Skeletal muscle cell (primary cell): ENCODE results near the gene KIF27.
"Not testable (repeated sequence)": the region's sequence is repeated elsewhere in the genome, so short reads cannot be mapped to it uniquely, and the experiment has no call there.

Experiments
- DNase-seq: peaks from one replicate; pipeline ENCODE4 v3.0.0-alpha.2; 2010; ENCODE audit warnings: low read depth
- H3K4me3 ChIP-seq: 2 replicates; pipeline ENCODE4 v1.5.1; 2011; ENCODE audit warnings: low read depth, mild to moderate bottlenecking, control low read depth, low read length, moderate library complexity

KIF27 gene

DNA sequence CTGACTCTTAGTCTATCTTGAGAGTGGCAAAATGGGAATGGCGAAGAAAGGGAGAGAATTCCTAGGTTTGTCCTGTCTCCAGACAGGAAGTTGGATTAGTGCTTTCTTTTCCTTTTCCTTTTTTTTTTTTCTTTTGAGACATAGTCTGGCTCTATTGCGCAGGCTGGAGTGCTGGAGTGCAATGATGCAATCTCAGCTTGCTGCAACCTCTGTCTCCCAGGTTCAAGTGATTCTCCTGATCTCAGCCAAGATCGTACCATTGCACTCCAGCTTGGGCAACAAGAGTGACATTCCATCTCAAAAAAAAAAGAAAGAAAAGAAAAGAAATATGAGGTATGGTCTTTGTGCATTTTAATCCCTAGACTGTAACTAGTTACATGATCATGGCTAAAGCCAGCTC lies 12.6 kb upstream of the KIF27 start:
- DNase-seq, result peak; percentile 72
- H3K4me3 ChIP-seq, result no peak overlapping the region

DNA sequence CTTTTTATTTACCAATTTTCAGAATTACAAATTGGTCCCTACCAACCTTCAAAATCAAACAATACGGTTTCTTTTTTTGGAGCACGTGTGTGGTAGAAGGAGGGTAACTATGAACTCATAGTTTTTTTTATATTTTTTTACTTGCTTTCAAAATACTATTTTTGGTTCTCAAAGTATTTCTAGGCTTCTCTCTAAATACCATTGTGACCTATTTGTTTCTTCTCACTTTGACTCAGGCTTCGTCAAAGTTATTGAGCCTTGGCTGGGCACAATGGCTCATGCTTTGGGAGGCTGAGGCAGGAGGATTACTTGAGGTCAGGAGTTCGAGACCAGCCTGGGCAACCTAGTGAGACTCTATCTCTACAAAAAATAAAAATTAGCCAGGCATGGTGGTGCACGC lies 11.6 kb upstream of the KIF27 start:
- DNase-seq, result no peak

DNA sequence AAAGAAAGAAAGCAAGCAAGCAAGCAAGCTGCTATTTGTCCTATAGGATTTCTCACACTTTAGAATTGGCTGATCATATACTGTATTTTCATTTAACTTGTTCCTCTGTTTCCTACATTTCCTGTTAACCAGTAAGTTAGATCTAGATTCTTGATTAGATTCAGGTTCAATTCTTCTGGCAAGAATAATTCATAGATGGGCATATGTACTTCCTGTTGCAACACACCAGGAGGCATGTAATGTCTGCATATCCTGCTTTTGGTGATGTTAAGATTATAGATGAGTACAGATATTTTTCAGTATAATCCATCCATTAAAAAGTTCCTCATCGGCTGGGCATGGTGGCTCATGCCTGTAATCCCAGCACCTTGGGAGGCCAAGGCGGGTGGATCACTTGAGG lies 10.8 kb upstream of the KIF27 start:
- DNase-seq, result no peak
- H3K4me3 ChIP-seq, result no peak overlapping the region

More for the DNA sequence above, 11.6 kb upstream of the KIF27 start:
- H3K4me3 ChIP-seq, result no peak overlapping the region

DNA sequence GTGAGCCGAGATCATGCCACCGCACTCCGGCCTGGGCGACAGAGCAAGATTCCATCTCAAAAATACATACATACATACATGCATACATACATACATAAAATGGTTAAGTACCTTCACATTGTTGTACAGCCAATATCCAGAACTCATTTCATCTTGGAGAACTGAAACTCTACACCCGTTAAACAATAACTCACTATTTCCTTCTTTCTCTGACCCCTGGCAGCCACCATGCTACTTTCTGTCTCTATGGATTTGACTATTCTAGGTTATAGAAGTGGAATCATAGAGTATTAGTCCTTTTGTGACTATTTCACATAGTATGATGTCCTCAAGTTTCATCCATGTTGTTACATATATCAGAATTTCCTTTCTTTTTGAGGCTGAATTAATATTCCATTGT lies 9.6 kb upstream of the KIF27 start:
- H3K4me3 ChIP-seq, result no peak overlapping the region
- DNase-seq, result no peak

- H3K4me3 ChIP-seq, result no peak overlapping the region
- no peak for DNase-seq
These were observed 6.4 kb upstream of the KIF27 start for GRCh38 chr9:83927591-83927990.

DNA sequence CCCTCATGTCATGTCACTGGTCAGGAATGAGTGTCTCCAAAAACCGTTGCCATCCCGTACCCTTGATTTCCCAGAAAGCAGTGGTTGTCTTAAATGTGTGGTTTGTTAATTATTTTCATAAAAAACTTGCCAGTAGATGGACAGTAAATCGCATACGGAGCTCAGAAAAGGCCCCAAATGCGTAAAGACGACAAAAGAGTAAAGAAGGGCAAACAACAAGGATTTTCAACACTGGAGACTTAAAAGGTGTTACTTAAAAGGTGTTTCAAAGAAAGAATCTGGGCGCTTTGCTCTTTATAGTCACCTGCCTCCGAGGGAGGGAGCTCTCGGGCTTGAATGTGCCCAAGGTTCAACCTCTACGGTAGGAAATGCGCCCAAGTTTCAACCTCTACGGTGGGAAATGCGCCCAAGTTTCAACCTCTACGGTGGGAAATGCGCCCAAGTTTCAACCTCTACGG lies 734 bp downstream of the KIF27 start:
- no peak for DNase-seq
- H3K4me3 ChIP-seq, result peak overlapping the region; percentile 66

GRCh38 chr9:83919111-83919510 lies 2.1 kb downstream of the KIF27 start:
- no peak overlapping the region for H3K4me3 ChIP-seq
- DNase-seq, result no peak

- H3K4me3 ChIP-seq, DNase-seq: not testable (repeated sequence)
These were observed 9.0 kb downstream of the KIF27 start for GRCh38 chr9:83912194-83912593.

DNA sequence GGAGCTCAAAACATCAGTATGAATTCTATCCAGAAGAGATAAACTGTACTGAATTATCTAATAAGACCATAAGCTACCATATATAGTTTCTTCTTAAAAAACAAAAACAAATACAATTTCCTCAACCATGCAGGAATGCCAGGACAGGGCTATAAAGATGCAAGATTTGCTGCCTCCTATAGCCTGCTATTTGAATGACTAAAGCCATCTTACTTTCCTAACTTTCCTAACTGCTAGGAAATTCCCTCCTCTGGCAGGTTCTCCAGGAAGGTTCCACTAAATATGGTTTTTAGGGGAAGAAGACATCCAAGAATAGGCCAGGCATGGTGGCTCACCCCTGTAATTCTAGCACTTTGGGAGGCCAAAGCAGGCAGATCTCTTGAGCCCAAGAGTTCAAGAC lies 15.1 kb downstream of the KIF27 start:
- H3K4me3 ChIP-seq, result no peak overlapping the region
- no peak for DNase-seq

GRCh38 chr9:83900615-83901014 lies 20.6 kb downstream of the KIF27 start:
- H3K4me3 ChIP-seq, DNase-seq: not testable (repeated sequence)

DNA sequence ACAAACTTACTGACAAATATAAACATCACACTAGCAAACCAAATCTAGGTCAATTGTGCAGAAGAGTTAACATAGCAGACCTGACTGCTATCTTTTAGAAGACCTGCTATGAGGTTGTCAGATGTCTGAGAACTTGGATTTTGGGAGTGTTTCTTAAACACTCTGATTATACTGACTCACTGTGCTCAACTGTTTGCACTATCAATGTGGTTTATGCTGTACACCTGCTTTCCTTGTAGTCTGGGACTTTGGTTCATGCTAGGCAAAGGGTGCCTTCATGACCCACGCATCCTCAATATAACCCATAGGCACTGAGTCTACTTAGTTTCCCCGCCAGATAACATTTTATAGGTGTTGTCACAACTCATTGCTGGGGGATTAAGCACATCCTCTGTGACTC lies 26.9 kb downstream of the KIF27 start:
- not testable (repeated sequence) for H3K4me3 ChIP-seq, DNase-seq

- H3K4me3 ChIP-seq, DNase-seq: not testable (repeated sequence)
These were observed 34.7 kb downstream of the KIF27 start for GRCh38 chr9:83886498-83886897.

DNA sequence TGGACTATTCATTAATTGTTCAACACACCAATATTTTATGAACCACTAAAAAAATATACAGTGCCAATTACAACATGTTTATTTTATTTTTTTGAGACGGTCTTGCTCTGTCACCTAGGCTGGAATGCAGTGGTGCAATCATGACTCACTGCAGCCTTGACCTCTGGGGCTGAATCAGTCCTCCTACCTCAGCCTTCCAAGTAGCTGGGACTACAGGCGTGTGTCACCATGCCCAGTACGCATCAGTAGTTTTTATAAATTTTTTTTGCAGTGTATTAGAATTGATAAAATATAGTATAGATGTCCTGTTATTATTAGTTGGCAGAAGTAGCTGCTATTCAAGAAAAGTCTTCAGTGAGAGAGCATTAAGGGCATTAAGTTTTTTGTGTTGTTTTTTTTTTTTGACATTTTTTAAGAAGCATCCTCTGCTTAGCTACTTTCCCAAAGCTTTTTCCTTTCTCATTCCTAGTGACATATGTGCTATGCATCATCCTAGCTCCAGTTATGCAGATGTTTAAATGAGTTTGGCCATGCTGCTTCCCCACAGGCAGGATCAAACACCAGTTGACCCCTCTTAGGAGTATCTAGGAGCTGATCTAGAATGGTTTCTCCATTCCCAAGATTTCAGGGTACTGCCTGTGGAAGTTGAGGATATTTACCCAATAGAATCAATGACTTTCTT lies 35.5 kb downstream of the KIF27 start:
- peak; percentile 87 for DNase-seq
- H3K4me3 ChIP-seq, result not testable (repeated sequence)

DNA sequence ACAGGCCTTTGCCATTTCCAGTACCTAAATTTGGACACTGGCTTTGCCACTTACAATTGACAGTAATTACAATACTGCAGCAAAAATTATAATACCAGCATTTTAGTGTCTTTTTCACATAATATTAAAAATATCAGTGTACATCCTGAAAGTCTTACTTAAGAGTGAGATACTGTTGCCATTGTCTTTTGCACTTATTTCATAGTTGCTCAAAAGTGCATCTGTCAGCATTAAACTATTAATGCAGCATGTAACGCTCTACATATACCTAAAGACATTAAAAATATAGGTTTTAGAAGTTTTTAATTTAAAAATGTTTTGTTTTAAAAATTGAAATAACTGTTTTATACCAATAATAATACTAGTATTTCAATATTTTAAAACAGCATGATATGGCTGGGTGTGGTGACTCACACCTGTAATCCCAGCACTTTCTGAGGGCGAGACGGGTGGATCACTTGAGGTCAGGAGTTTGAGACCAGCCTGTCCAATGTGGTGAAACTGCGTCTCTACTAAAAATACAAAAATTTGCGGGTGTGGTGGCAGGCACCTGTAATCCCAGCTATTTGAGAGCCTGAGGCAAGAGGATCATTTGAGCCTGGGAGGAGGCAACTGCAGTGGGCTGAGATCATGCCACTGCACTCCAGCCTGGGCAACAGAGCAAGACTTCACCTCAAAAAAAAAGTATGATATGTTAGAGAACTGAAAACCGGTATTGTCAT lies 39.4 kb downstream of the KIF27 start:
- DNase-seq, H3K4me3 ChIP-seq: not testable (repeated sequence)

DNA sequence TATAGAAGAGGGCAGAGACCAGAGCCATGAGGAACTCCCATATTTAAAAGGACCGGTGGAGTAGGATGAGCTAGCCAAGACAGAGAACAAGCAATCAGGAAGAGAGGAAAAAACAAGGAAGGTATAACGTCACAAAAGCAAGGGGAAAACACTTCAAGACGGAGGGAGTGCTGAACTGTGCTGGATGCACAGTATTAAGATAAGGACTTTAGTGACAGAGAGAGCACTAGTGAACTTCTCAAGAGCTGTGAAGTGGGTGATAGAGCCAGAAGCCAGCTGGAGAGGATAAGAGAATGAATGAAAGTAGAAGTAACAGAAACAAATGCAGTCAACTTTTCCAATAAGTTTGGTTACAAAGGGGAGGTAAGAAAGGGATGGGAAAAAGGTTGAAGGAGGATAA lies 45.7 kb downstream of the KIF27 start:
- not testable (repeated sequence) for H3K4me3 ChIP-seq, DNase-seq

DNA sequence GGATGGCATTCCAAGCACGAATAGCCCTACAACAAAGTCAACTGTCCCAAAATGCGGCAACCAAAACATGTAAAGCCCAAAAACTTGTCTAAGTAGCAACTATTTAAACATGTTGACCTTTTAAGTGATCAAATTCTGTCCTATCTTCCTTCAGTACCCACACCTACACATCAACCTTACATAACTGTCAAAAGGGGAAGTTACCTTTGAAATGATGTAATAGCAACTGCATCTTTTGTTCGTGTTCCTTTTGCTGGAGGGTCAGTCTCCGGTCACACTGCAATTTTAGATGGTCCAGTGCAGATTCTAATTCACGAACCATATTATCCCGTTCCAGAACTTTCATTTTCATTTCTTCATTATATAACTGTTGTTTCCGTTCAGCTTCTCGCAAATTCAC lies 71.3 kb downstream of the KIF27 start:
- not testable (repeated sequence) for H3K4me3 ChIP-seq, DNase-seq

DNA sequence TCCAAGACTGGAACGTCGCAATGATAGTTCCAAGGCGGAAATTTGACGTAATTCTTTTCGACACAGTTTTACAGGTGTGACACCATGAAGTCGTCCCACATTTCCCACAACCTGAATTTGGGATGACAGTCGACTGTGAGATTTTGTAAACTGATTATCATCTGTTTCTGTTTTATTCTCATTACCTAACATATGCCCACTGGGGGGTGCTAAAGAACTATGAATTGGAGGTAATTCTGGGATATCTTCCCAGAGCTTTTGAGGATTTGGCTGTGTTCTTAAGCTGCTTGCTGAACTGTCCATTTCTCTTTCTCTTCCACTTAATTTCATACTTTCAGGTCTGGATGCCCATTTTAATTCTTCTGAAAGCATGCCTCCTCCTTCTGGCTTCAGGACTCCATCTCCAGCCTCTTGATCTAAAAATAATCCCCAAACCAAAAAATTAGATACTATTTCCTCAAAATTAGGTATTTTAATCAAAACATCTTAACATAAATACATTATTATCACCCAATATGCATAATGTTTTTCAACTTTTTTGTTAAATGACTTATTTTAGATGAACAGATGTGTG lies 84.1 kb downstream of the KIF27 start:
- H3K4me3 ChIP-seq, DNase-seq: not testable (repeated sequence)

- DNase-seq, result not testable (repeated sequence)
These were observed 90.7 kb downstream of the KIF27 start for GRCh38 chr9:83830426-83831071.

DNA sequence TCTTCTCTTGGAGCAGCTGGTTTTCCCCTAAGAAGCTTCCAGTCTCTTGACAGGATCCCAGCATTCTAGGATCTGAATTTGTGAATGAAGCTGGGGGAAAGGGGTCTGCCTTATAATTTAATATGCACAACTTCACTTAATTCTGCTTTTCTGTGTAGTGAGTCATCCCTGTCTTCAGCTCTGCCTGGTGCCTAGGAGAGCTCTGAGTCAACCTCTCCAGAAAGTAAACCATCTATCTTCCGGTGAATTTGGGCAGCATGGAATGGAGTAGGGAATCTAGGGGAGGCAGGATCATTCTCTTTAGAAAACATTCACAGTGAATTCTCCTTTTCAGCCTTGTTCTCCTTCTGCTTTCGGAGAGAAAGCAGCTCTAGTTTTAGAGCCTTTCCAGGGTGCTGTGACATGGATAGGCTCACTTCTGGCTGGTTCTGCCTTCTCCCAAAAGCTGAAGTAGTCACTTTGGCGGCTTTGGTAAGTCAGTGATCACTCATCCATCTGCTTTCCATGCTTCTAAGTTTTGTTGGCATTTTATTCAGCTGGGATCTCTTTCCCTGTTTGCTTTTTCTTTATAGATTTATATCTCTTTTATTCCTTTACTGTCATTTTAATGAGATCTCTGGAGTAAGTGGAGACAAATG lies 96.1 kb downstream of the KIF27 start:
- DNase-seq, result not testable (repeated sequence)

More at GRCh38 chr9:83830426-83831071, 90.7 kb downstream of the KIF27 start:
- not testable (repeated sequence) for H3K4me3 ChIP-seq

More for the DNA sequence above, 96.1 kb downstream of the KIF27 start:
- H3K4me3 ChIP-seq, result not testable (repeated sequence)
